Measurements from ENCODE around the gene PROSER3.
"Not testable (repeated sequence)": the region's sequence is repeated elsewhere in the genome, so short reads cannot be mapped to it uniquely, and the experiment has no call there.

PROSER3 gene

GRCh38 chr19:35792312-35792711, 34.3 kb downstream of the PROSER3 start:
- DNase-seq (ENCODE audit: low spot score): no peak

- DNase-seq (ENCODE audit: low spot score): no peak
Observed at GRCh38 chr19:35792888-35793287, 34.9 kb downstream of the PROSER3 start.

GRCh38 chr19:35793381-35794165, 35.6 kb downstream of the PROSER3 start:
- no peak for DNase-seq (ENCODE audit: low spot score)

GRCh38 chr19:35795564-35795963, 37.6 kb downstream of the PROSER3 start:
- not testable (repeated sequence) for DNase-seq (ENCODE audit: low spot score)

GRCh38 chr19:35796645-35797542, 38.9 kb downstream of the PROSER3 start:
- no peak for DNase-seq (ENCODE audit: low spot score)

- DNase-seq (ENCODE audit: low spot score): peak; percentile 16
Observed at GRCh38 chr19:35797663-35798062, 39.7 kb downstream of the PROSER3 start.

GRCh38 chr19:35801828-35802227, 43.9 kb downstream of the PROSER3 start:
- no peak for DNase-seq (ENCODE audit: low spot score)

- no peak for DNase-seq (ENCODE audit: low spot score)
Observed at GRCh38 chr19:35805526-35806102, 47.6 kb downstream of the PROSER3 start.

- no peak for DNase-seq (ENCODE audit: low spot score)
Observed at GRCh38 chr19:35806597-35806996, 48.6 kb downstream of the PROSER3 start.

- DNase-seq (ENCODE audit: low spot score): no peak
Observed at GRCh38 chr19:35807633-35808032, 49.7 kb downstream of the PROSER3 start.

GRCh38 chr19:35811317-35812219, 53.6 kb downstream of the PROSER3 start:
- DNase-seq (ENCODE audit: low spot score): no peak

- DNase-seq (ENCODE audit: low spot score): no peak
Observed at GRCh38 chr19:35812220-35813042, 54.5 kb downstream of the PROSER3 start, which contains the start of gene PRODH2. PRODH2 (minus strand) TSS chr19:35812845; CDS start chr19:35812805, 40 bp downstream.

- DNase-seq (ENCODE audit: low spot score): no peak
Observed at GRCh38 chr19:35813043-35813890, 55.3 kb downstream of the PROSER3 start.

- no peak for DNase-seq (ENCODE audit: low spot score)
Observed at GRCh38 chr19:35816262-35816661, 58.3 kb downstream of the PROSER3 start.

- no peak for DNase-seq (ENCODE audit: low spot score)
Observed at GRCh38 chr19:35816846-35817245, 58.9 kb downstream of the PROSER3 start.

GRCh38 chr19:35818445-35818844, 60.5 kb downstream of the PROSER3 start:
- no peak for DNase-seq (ENCODE audit: low spot score)
